ENCODE measurements around the gene TMEM154. TPM values are rescaled to one million over a fixed set of nuclear protein-coding genes. Genes with fewer than 3 reads are reported as not detected.

The TMEM154 gene
- polyA plus RNA-seq, 1 donor (not counting 4 experiments of a cell fraction or from before 2014, with no cell fraction given), result 106 TPM

- no peak overlapping the region for H3K9ac ChIP-seq (ENCODE audit: control insufficient read depth, extremely low read depth, insufficient read depth, low read length)
- H3K4me1 ChIP-seq (ENCODE audit: control insufficient read depth, extremely low read depth, insufficient read depth, low read length), result peaks cover 7% of the 10 kb centered on the region
- no peak overlapping the region for H2AFZ ChIP-seq (ENCODE audit: control insufficient read depth, low read length)
- no peak for TF ChIP-seq EZH2 (IDR thresholded peaks at IDR 0.05; ENCODE audit: low read length)
- no peak for TF ChIP-seq CTCF (optimal IDR thresholded peaks at IDR 0.05 in 1 of 3, IDR thresholded peaks at IDR 0.05 in 1 of 3, conservative IDR thresholded peaks at IDR 0.05 in 1 of 3; ENCODE audit: extremely low read depth in 1 of 3, insufficient read depth in 2 of 3, low read length in 3 of 3)
- dilution Hi-C loops (cut with MboI; ENCODE audit: extremely low pct_ligation_motif_present, low sequenced_read_pairs), result no loop called here
- no peaks in the 10 kb centered on the region for H3K36me3 ChIP-seq (ENCODE audit: control insufficient read depth in 2 of 2, extremely low read depth in 1 of 2, insufficient read depth in 2 of 2, low read length in 2 of 2)
- H3K4me3 ChIP-seq (ENCODE audit: control insufficient read depth in 2 of 3, extremely low read depth in 1 of 3, insufficient read depth in 2 of 3, low read depth in 1 of 3, low read length in 3 of 3), result no peak overlapping the region
- H3K27ac ChIP-seq (ENCODE audit: control insufficient read depth, insufficient read depth, low read length), result no peak overlapping the region
- H3K9me1 ChIP-seq (ENCODE audit: control insufficient read depth, extremely low read depth, insufficient read depth, low read length), result no peaks in the 10 kb centered on the region
- H3K79me2 ChIP-seq (ENCODE audit: control insufficient read depth, insufficient read depth, low read length), result no peaks in the 10 kb centered on the region
- no peaks in the 10 kb centered on the region for H3K9me3 ChIP-seq (ENCODE audit: control insufficient read depth, low read depth, low read length)
- no peaks in the 10 kb centered on the region for H3K27me3 ChIP-seq (ENCODE audit: control insufficient read depth, extremely low read depth, insufficient read depth, low read length)
- no peak for FAIRE-seq
- no peak overlapping the region for H3K4me2 ChIP-seq (ENCODE audit: control insufficient read depth, extremely low read depth, insufficient read depth, low read depth, low read length)
- no peaks in the 10 kb centered on the region for H4K20me1 ChIP-seq (ENCODE audit: control insufficient read depth, extremely low read depth, insufficient read depth, low read length)
- DNase-seq (ENCODE audit: low read depth, low spot score), result no peak
Observed at GRCh38 chr4:152728343-152728742, 48.5 kb upstream of the TMEM154 start.

GRCh38 chr4:152727784-152728183, 48.0 kb upstream of the TMEM154 start:
- Histone ChIP-seq H2AFZ (ENCODE audit: control insufficient read depth, low read length) (no peak overlapping the region), H3K9ac (ENCODE audit: control insufficient read depth, extremely low read depth, insufficient read depth, low read length) (no peak overlapping the region), H3K27me3 (ENCODE audit: control insufficient read depth, extremely low read depth, insufficient read depth, low read length) (no peaks in the 10 kb centered on the region), H3K79me2 (ENCODE audit: control insufficient read depth, insufficient read depth, low read length) (no peaks in the 10 kb centered on the region), H3K4me3 (ENCODE audit: control insufficient read depth in 2 of 3, extremely low read depth in 1 of 3, insufficient read depth in 2 of 3, low read depth in 1 of 3, low read length in 3 of 3) (no peak overlapping the region), H3K27ac (ENCODE audit: control insufficient read depth, insufficient read depth, low read length) (no peak overlapping the region), H3K4me1 (ENCODE audit: control insufficient read depth, extremely low read depth, insufficient read depth, low read length) (peaks cover 7% of the 10 kb centered on the region), H4K20me1 (ENCODE audit: control insufficient read depth, extremely low read depth, insufficient read depth, low read length) (no peaks in the 10 kb centered on the region), H3K9me3 (ENCODE audit: control insufficient read depth, low read depth, low read length) (no peaks in the 10 kb centered on the region), H3K36me3 (ENCODE audit: control insufficient read depth in 2 of 2, extremely low read depth in 1 of 2, insufficient read depth in 2 of 2, low read length in 2 of 2) (no peaks in the 10 kb centered on the region), H3K4me2 (ENCODE audit: control insufficient read depth, extremely low read depth, insufficient read depth, low read depth, low read length) (no peak overlapping the region), H3K9me1 (ENCODE audit: control insufficient read depth, extremely low read depth, insufficient read depth, low read length) (no peaks in the 10 kb centered on the region)
- TF ChIP-seq CTCF (optimal IDR thresholded peaks at IDR 0.05 in 1 of 3, IDR thresholded peaks at IDR 0.05 in 1 of 3, conservative IDR thresholded peaks at IDR 0.05 in 1 of 3; ENCODE audit: extremely low read depth in 1 of 3, insufficient read depth in 2 of 3, low read length in 3 of 3) (no peak), EZH2 (IDR thresholded peaks at IDR 0.05; ENCODE audit: low read length) (no peak)
- DNase-seq (ENCODE audit: low read depth, low spot score) (no peak), FAIRE-seq (no peak)
- dilution Hi-C loops (cut with MboI; ENCODE audit: extremely low pct_ligation_motif_present, low sequenced_read_pairs), result no loop called here
